ENCODE measurements around the gene PI16. TPM values are rescaled to one million over a fixed set of nuclear protein-coding genes. Genes with fewer than 3 reads are reported as not detected.

The PI16 gene
- total and polyA plus RNA-seq, 4 donors, result 0.12 to 0.25 (median 0.24) TPM; not detected in 1

DNA sequence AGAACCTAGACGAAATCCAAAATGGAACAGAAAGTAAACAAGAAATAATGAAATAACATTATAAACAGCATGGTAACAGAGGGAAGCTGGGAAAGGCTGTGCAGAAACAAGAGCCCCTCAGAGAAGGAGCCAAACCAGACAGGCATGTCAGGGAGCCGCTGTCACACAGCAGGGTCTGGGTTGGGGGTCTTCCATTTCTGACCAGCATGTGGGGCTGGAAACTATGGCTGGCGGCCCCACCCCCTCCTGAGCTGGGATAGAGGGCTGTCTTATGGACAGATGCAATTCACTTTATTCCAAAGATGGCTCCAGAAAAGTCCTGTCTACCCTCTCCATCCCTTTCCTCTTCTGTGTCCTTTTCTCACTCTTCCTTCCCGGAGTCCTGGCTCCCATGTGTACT, 41.5 kb upstream of the PI16 start:
- Histone ChIP-seq H3K9ac (ENCODE audit: low read depth in 1 of 2, low read length in 2 of 2) (no peak overlapping the region), H3K4me1 (ENCODE audit: control insufficient read depth in 4 of 4, insufficient read depth in 4 of 4, low read length in 3 of 4) (peaks cover 0 to 10% (median 6%) of the 10 kb centered on the region in 4 donors), H3K9me3 (ENCODE audit: control insufficient read depth in 4 of 4, low read length in 3 of 4) (no peaks in the 10 kb centered on the region), H3K4me3 (ENCODE audit: low read depth in 1 of 3, low read length in 3 of 3) (no peak overlapping the region), H3K27ac (ENCODE audit: low read depth in 1 of 2, low read length in 2 of 2) (no peak overlapping the region), H3K27me3 (ENCODE audit: control insufficient read depth in 4 of 4, insufficient read depth in 4 of 4, low read length in 3 of 4) (no peaks in the 10 kb centered on the region), H3K36me3 (ENCODE audit: control insufficient read depth in 4 of 4, insufficient read depth in 3 of 4, low read depth in 1 of 4, low read length in 3 of 4) (peaks cover 4 to 39% (median 20%) of the 10 kb centered on the region in 4 donors)
- TF ChIP-seq NR2F2 (IDR thresholded peaks at IDR 0.05), result no peak
- no peak for TF ChIP-seq SP1 (IDR thresholded peaks at IDR 0.05)
- TF ChIP-seq RAD21 (IDR thresholded peaks at IDR 0.05), result no peak
- no peak for TF ChIP-seq FOXA2 (IDR thresholded peaks at IDR 0.05)
- no peak for TF ChIP-seq ZBTB33 (IDR thresholded peaks at IDR 0.05)
- TF ChIP-seq FOXA1 (IDR thresholded peaks at IDR 0.05), result no peak
- no peak for TF ChIP-seq TAF1 (conservative IDR thresholded peaks at IDR 0.05)
- no peak for TF ChIP-seq JUND (IDR thresholded peaks at IDR 0.05)
- TF ChIP-seq, protein P1, sequence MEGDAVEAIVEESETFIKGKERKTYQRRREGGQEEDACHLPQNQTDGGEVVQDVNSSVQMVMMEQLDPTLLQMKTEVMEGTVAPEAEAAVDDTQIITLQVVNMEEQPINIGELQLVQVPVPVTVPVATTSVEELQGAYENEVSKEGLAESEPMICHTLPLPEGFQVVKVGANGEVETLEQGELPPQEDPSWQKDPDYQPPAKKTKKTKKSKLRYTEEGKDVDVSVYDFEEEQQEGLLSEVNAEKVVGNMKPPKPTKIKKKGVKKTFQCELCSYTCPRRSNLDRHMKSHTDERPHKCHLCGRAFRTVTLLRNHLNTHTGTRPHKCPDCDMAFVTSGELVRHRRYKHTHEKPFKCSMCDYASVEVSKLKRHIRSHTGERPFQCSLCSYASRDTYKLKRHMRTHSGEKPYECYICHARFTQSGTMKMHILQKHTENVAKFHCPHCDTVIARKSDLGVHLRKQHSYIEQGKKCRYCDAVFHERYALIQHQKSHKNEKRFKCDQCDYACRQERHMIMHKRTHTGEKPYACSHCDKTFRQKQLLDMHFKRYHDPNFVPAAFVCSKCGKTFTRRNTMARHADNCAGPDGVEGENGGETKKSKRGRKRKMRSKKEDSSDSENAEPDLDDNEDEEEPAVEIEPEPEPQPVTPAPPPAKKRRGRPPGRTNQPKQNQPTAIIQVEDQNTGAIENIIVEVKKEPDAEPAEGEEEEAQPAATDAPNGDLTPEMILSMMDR (IDR thresholded peaks at IDR 0.05; ENCODE audit: low read depth, low read length, missing input control), result no peak
- no peak for TF ChIP-seq HNF4A (conservative IDR thresholded peaks at IDR 0.05)
- TF ChIP-seq RXRA (IDR thresholded peaks at IDR 0.05), result no peak
- TF ChIP-seq YY1 (IDR thresholded peaks at IDR 0.05), result no peak
- TF ChIP-seq HNF4G (IDR thresholded peaks at IDR 0.05), result no peak
- TF ChIP-seq, protein P2, sequence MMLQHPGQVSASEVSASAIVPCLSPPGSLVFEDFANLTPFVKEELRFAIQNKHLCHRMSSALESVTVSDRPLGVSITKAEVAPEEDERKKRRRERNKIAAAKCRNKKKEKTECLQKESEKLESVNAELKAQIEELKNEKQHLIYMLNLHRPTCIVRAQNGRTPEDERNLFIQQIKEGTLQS (IDR thresholded peaks at IDR 0.05), result no peak
- no peak for TF ChIP-seq GABPA (IDR thresholded peaks at IDR 0.05 in 1 of 2, conservative IDR thresholded peaks at IDR 0.05 in 1 of 2)
- TF ChIP-seq, protein P3, sequence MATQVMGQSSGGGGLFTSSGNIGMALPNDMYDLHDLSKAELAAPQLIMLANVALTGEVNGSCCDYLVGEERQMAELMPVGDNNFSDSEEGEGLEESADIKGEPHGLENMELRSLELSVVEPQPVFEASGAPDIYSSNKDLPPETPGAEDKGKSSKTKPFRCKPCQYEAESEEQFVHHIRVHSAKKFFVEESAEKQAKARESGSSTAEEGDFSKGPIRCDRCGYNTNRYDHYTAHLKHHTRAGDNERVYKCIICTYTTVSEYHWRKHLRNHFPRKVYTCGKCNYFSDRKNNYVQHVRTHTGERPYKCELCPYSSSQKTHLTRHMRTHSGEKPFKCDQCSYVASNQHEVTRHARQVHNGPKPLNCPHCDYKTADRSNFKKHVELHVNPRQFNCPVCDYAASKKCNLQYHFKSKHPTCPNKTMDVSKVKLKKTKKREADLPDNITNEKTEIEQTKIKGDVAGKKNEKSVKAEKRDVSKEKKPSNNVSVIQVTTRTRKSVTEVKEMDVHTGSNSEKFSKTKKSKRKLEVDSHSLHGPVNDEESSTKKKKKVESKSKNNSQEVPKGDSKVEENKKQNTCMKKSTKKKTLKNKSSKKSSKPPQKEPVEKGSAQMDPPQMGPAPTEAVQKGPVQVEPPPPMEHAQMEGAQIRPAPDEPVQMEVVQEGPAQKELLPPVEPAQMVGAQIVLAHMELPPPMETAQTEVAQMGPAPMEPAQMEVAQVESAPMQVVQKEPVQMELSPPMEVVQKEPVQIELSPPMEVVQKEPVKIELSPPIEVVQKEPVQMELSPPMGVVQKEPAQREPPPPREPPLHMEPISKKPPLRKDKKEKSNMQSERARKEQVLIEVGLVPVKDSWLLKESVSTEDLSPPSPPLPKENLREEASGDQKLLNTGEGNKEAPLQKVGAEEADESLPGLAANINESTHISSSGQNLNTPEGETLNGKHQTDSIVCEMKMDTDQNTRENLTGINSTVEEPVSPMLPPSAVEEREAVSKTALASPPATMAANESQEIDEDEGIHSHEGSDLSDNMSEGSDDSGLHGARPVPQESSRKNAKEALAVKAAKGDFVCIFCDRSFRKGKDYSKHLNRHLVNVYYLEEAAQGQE (IDR thresholded peaks at IDR 0.05), result no peak
- 88% methylated on average over 4 of the region's 4 CpGs for WGBS
- DNase-seq (ENCODE audit: low spot score), result no peak

DNA sequence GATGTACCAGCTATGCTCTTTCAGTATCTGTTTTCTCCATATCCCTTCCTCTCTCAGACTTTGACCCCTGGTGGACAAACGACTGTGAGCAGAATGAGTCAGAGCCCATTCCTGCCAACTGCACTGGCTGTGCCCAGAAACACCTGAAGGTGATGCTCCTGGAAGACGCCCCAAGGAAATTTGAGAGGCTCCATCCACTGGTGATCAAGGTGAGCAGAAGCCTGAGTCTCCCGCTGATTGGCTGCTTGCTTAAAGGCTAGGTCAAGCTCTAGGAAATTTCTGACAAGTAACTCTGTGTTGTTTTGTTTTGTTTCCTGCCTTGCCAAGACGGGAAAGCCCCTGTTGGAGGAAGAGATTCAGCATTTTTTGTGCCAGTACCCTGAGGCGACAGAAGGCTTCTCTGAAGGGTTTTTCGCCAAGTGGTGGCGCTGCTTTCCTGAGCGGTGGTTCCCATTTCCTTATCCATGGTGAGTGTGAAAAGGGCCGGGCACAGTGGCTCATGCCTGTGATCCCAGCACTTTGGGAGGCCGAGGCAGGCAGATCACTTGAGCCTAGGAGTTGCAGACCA, 40.2 kb upstream of the PI16 start:
- H3K4me3 ChIP-seq (ENCODE audit: low read depth in 1 of 3, low read length in 3 of 3), result no peak overlapping the region
- no peak overlapping the region for H3K9ac ChIP-seq (ENCODE audit: low read depth in 1 of 2, low read length in 2 of 2)
- peaks cover 6 to 42% (median 22%) of the 10 kb centered on the region in 4 donors for H3K36me3 ChIP-seq (ENCODE audit: control insufficient read depth in 4 of 4, insufficient read depth in 3 of 4, low read depth in 1 of 4, low read length in 3 of 4)
- no peaks in the 10 kb centered on the region for H3K9me3 ChIP-seq (ENCODE audit: control insufficient read depth in 4 of 4, low read length in 3 of 4)
- no peaks in the 10 kb centered on the region for H3K27me3 ChIP-seq (ENCODE audit: control insufficient read depth in 4 of 4, insufficient read depth in 4 of 4, low read length in 3 of 4)
- peak overlapping the region in 1 of 2 donors; percentile 36 for H3K27ac ChIP-seq (ENCODE audit: low read depth in 1 of 2, low read length in 2 of 2)
- H3K4me1 ChIP-seq (ENCODE audit: control insufficient read depth in 4 of 4, insufficient read depth in 4 of 4, low read length in 3 of 4), result peaks cover 0 to 10% (median 6%) of the 10 kb centered on the region in 4 donors
- DNase-seq (ENCODE audit: low spot score), result no peak
- WGBS, result 62% methylated on average over 10 of the region's 10 CpGs
- TF ChIP-seq TAF1 (conservative IDR thresholded peaks at IDR 0.05) (no peak), MAX (IDR thresholded peaks at IDR 0.05) (no peak), GABPA (IDR thresholded peaks at IDR 0.05 in 1 of 2, conservative IDR thresholded peaks at IDR 0.05 in 1 of 2) (peak in 1 of 2 donors; percentile 65), ZBTB33 (IDR thresholded peaks at IDR 0.05) (no peak), HNF4G (IDR thresholded peaks at IDR 0.05) (peak; percentile 87), RXRA (IDR thresholded peaks at IDR 0.05) (peak; percentile 36), SP1 (IDR thresholded peaks at IDR 0.05) (peak; percentile 79), EGR1 (IDR thresholded peaks at IDR 0.05; ENCODE audit: low read depth in 2 of 2) (peak in 1 of 2 donors; percentile 27)
- TF ChIP-seq, protein P2 (IDR thresholded peaks at IDR 0.05), result peak; percentile 92
- TF ChIP-seq, protein P1 (IDR thresholded peaks at IDR 0.05; ENCODE audit: low read depth, low read length, missing input control), result peak; percentile 26
